M059J (cell line): ENCODE data around the gene YES1. TPM values are rescaled to one million over a fixed set of nuclear protein-coding genes. Genes with fewer than 3 reads are reported as not detected.
A peak's percentile ranks its signal among the peaks of the same experiment; 100 is the strongest.
"Not testable (repeated sequence)": the region's sequence is repeated elsewhere in the genome, so short reads cannot be mapped to it uniquely, and the experiment has no call there.

ENCODE experiments used
- DNase-seq: peaks from one replicate; pipeline ENCODE4 v3.0.0-alpha.2; 2012; ENCODE audit warnings: low read depth
- total RNA-seq: library from RNA; depleted of rRNA; stranded (reverse); fragments of >200 nt; shearing (Covaris generic); gene quantifications from 2 replicates; pipeline ENCODE4 v1.2.3, GENCODE V29; 2014; rRNA removed

The YES1 gene
- total RNA-seq, 1 experiment from 2014 or later: 127 TPM

GRCh38 chr18:685438-685837, 126.6 kb downstream of the YES1 start:
- DNase-seq: no peak

GRCh38 chr18:683531-683930, 128.5 kb downstream of the YES1 start:
- no peak for DNase-seq

GRCh38 chr18:682833-683232, 129.2 kb downstream of the YES1 start:
- no peak for DNase-seq

GRCh38 chr18:682416-682815, 129.6 kb downstream of the YES1 start:
- not testable (repeated sequence) for DNase-seq

- peak; percentile 28 for DNase-seq
These were observed 130.1 kb downstream of the YES1 start for GRCh38 chr18:681985-682384.

- DNase-seq: no peak
These were observed 131.7 kb downstream of the YES1 start for GRCh38 chr18:680392-680791.

- no peak for DNase-seq
These were observed 132.5 kb downstream of the YES1 start for GRCh38 chr18:679516-679915.

GRCh38 chr18:678482-679182, 133.4 kb downstream of the YES1 start:
- DNase-seq: no peak

GRCh38 chr18:677951-678381, 134.1 kb downstream of the YES1 start:
- peak; percentile 60 for DNase-seq

GRCh38 chr18:677145-677544, 134.9 kb downstream of the YES1 start:
- no peak for DNase-seq

GRCh38 chr18:676736-677135, 135.3 kb downstream of the YES1 start:
- DNase-seq: no peak

- DNase-seq: no peak
These were observed 136.0 kb downstream of the YES1 start for GRCh38 chr18:676069-676468.

- no peak for DNase-seq
These were observed 136.7 kb downstream of the YES1 start for GRCh38 chr18:675307-675706.

- DNase-seq: no peak
These were observed 138.3 kb downstream of the YES1 start for GRCh38 chr18:673769-674168.

GRCh38 chr18:673317-673716, 138.7 kb downstream of the YES1 start:
- no peak for DNase-seq

Other genes with a start within 250 kb of the YES1 start
- not detected in 2 replicates for gene CETN1, start 231.9 kb downstream of the YES1 start, total RNA-seq
- gene CLUL1, start 215.3 kb downstream of the YES1 start, total RNA-seq: 0.98 and 3.7 TPM in 2 replicates
- gene TYMS, start 154.6 kb downstream of the YES1 start, total RNA-seq: 49.0 and 66.4 TPM in 2 replicates
- 3.5 and 4.5 TPM in 2 replicates for gene ENOSF1, start 99.6 kb downstream of the YES1 start, total RNA-seq
- gene ADCYAP1, start 92.6 kb upstream of the YES1 start, total RNA-seq: 0.98 and 2.2 TPM in 2 replicates